HEK293 (cell line): ENCODE data around the gene FYCO1.

Experiments used
- CTCF ChIA-PET: fragments of 350-600 bp; formaldehyde crosslinking; extraction: SDS; loops from one replicate; lab custom pipeline; 2021; ENCODE audit warnings: antibody characterized with exemption; lab: Yijun Ruan, JAX
- POLR2A ChIA-PET: fragments of 300-600 bp; formaldehyde crosslinking; extraction: SDS; loops from one replicate; lab custom pipeline; 2020; ENCODE audit warnings: antibody characterized with exemption, inconsistent platforms; lab: Yijun Ruan, JAX
- H3K27ac ChIP-seq: fragments of 200-500 bp; sonication (Bioruptor generic); 2 replicates; pipeline ENCODE4 v1.5.1; 2014; ENCODE audit warnings: low read depth, low read length, control low read depth, inconsistent platforms; ENCODE audit errors: extremely low read depth
- H3K36me3 ChIP-seq, 2 experiments: fragments of 200-500 bp in 1 of 2; sonication (Bioruptor generic) in 1 of 2; 1 replicate in 1 of 2; 2 replicates in 1 of 2; pipeline ENCODE4 v1.5.1; 2014 to 2017; ENCODE audit warnings: inconsistent platforms in 2 of 2, low read length in 2 of 2; ENCODE audit not compliant: control insufficient read depth in 2 of 2, insufficient read depth in 1 of 2
- H3K4me1 ChIP-seq: fragments of 200-500 bp; sonication (Bioruptor generic); 2 replicates; pipeline ENCODE4 v1.5.1; 2014; ENCODE audit warnings: mild to moderate bottlenecking, low read length, inconsistent platforms; ENCODE audit not compliant: control insufficient read depth, insufficient read depth
- H3K4me3 ChIP-seq: 2 replicates; pipeline ENCODE4 v1.5.1; 2011; ENCODE audit warnings: low read depth, mild to moderate bottlenecking, control low read depth, low read length, moderate library complexity
- H3K9me3 ChIP-seq: fragments of 200-500 bp; sonication (Bioruptor generic); 2 replicates; pipeline ENCODE4 v1.5.1; 2014; ENCODE audit warnings: low read depth, low read length, inconsistent platforms; ENCODE audit not compliant: control insufficient read depth, insufficient read depth
- FEZF1 ChIP-seq: fragments of 450-650 bp; formaldehyde crosslinking; IDR thresholded peaks from 2 replicates; pipeline ENCODE4 v1.5.1; 2016; ENCODE audit warnings: missing biosample characterization, missing genetic modification characterization
- KLF16 ChIP-seq: fragments of 450-650 bp; formaldehyde crosslinking; IDR thresholded peaks from 2 replicates; pipeline ENCODE4 v1.5.1; 2017; ENCODE audit warnings: missing biosample characterization, missing genetic modification characterization
- KLF7 ChIP-seq: fragments of 450-650 bp; formaldehyde crosslinking; IDR thresholded peaks from 2 replicates; pipeline ENCODE4 v1.5.1; 2016; ENCODE audit warnings: missing biosample characterization, missing genetic modification characterization, borderline replicate concordance
- PRDM10 ChIP-seq: fragments of 450-650 bp; formaldehyde crosslinking; IDR thresholded peaks from 2 replicates; pipeline ENCODE4 v1.5.1; 2016; ENCODE audit warnings: missing biosample characterization, missing genetic modification characterization
- PRDM2 ChIP-seq: fragments of 450-650 bp; formaldehyde crosslinking; IDR thresholded peaks from 2 replicates; pipeline ENCODE4 v1.5.1; 2016; ENCODE audit warnings: missing biosample characterization, missing genetic modification characterization, borderline replicate concordance
- ZBTB17 ChIP-seq: fragments of 450-650 bp; formaldehyde crosslinking; IDR thresholded peaks from 2 replicates; pipeline ENCODE4 v1.5.1; 2016; ENCODE audit warnings: missing biosample characterization, missing genetic modification characterization
- ZNF146 ChIP-seq: fragments of 450-650 bp; formaldehyde crosslinking; IDR thresholded peaks from 2 replicates; pipeline ENCODE4 v1.5.1; 2016; ENCODE audit warnings: missing biosample characterization, missing genetic modification characterization
- ZNF148 ChIP-seq: fragments of 450-650 bp; formaldehyde crosslinking; IDR thresholded peaks from 2 replicates; pipeline ENCODE4 v1.5.0; 2017; ENCODE audit warnings: missing biosample characterization, missing genetic modification characterization, borderline replicate concordance
- ZNF19 ChIP-seq: fragments of 450-650 bp; formaldehyde crosslinking; IDR thresholded peaks from 2 replicates; pipeline ENCODE4; 2016; ENCODE audit warnings: missing biosample characterization, missing genetic modification characterization, low read depth
- ZNF341 ChIP-seq: fragments of 450-650 bp; formaldehyde crosslinking; IDR thresholded peaks from 2 replicates; pipeline ENCODE4; 2016; ENCODE audit warnings: low read depth, missing biosample characterization, missing genetic modification characterization
- ZNF391 ChIP-seq: fragments of 450-650 bp; formaldehyde crosslinking; IDR thresholded peaks from 2 replicates; pipeline ENCODE4 v1.5.1; 2016; ENCODE audit warnings: low read depth, missing biosample characterization, missing genetic modification characterization, borderline replicate concordance
- ZNF488 ChIP-seq: fragments of 450-650 bp; formaldehyde crosslinking; IDR thresholded peaks from 2 replicates; pipeline ENCODE4 v1.5.1; 2016; ENCODE audit warnings: missing biosample characterization, missing genetic modification characterization
- ZNF514 ChIP-seq: fragments of 450-650 bp; formaldehyde crosslinking; IDR thresholded peaks from 2 replicates; pipeline ENCODE4 v1.5.1; 2016; ENCODE audit warnings: missing biosample characterization, missing genetic modification characterization
- ZNF558 ChIP-seq: fragments of 450-650 bp; formaldehyde crosslinking; IDR thresholded peaks from 2 replicates; pipeline ENCODE4 v1.5.1; 2016; ENCODE audit warnings: missing biosample characterization, missing genetic modification characterization
- ZNF600 ChIP-seq: fragments of 450-650 bp; formaldehyde crosslinking; IDR thresholded peaks from 2 replicates; pipeline ENCODE4 v1.5.1; 2016; ENCODE audit warnings: missing biosample characterization, missing genetic modification characterization
- ZNF654 ChIP-seq: fragments of 450-650 bp; formaldehyde crosslinking; IDR thresholded peaks from 2 replicates; pipeline ENCODE4 v1.5.1; 2016; ENCODE audit warnings: low read depth, missing biosample characterization, missing genetic modification characterization
- ZNF660 ChIP-seq: fragments of 450-650 bp; IDR thresholded peaks from 2 replicates; pipeline ENCODE4 v1.5.1; 2018; ENCODE audit warnings: missing biosample characterization, mild to moderate bottlenecking, missing genetic modification characterization
- ZNF670 ChIP-seq: fragments of 450-650 bp; formaldehyde crosslinking; IDR thresholded peaks from 2 replicates; pipeline ENCODE4 v1.5.1; 2016; ENCODE audit warnings: missing biosample characterization, missing genetic modification characterization, low read depth
- ZNF792 ChIP-seq: fragments of 450-650 bp; formaldehyde crosslinking; IDR thresholded peaks from 2 replicates; pipeline ENCODE4 v1.5.1; 2016; ENCODE audit warnings: missing biosample characterization, missing genetic modification characterization

The FYCO1 gene

GRCh38 chr3:45894015-45894414 lies 101.6 kb downstream of the FYCO1 start:
- no peak for TF ChIP-seq ZNF341
- no peak for TF ChIP-seq ZNF488 (tag by site-specific recombination)
- TF ChIP-seq KLF7 (tag by site-specific recombination): no peak
- TF ChIP-seq ZNF792 (tag by site-specific recombination): no peak
- Histone ChIP-seq H3K4me3 (no peak overlapping the region), H3K36me3 (no peaks in the 10 kb centered on the region), H3K27ac (no peak overlapping the region), H3K9me3 (no peaks in the 10 kb centered on the region), H3K4me1 (no peaks in the 10 kb centered on the region)
- ChIA-PET CTCF (no interaction called here), POLR2A (no interaction called here)

- no peaks in the 10 kb centered on the region for H3K9me3 ChIP-seq
- no peak overlapping the region for H3K4me3 ChIP-seq
- CTCF ChIA-PET: no interaction called here
- no peaks in the 10 kb centered on the region for H3K36me3 ChIP-seq
- H3K4me1 ChIP-seq: no peaks in the 10 kb centered on the region
- TF ChIP-seq ZNF146 (tag by site-specific recombination) (peak; percentile 87), ZNF391 (no peak), ZNF600 (no peak), ZNF654 (tag by site-specific recombination) (no peak)
- POLR2A ChIA-PET: no interaction called here
- H3K27ac ChIP-seq: no peak overlapping the region
These were observed 103.5 kb downstream of the FYCO1 start for GRCh38 chr3:45892161-45892560.

- H3K27ac ChIP-seq: no peak overlapping the region
- no peaks in the 10 kb centered on the region for H3K9me3 ChIP-seq
- no peaks in the 10 kb centered on the region for H3K36me3 ChIP-seq
- ChIA-PET POLR2A (no interaction called here), CTCF (no interaction called here)
- H3K4me3 ChIP-seq: no peak overlapping the region
- H3K4me1 ChIP-seq: no peaks in the 10 kb centered on the region
- TF ChIP-seq ZNF148 (tag by site-specific recombination) (no peak), ZNF19 (tag by site-specific recombination) (no peak), FEZF1 (tag by site-specific recombination) (no peak), PRDM2 (no peak), ZNF514 (tag by site-specific recombination) (no peak), ZNF660 (tag by site-specific recombination) (peak; percentile 26; the same call in 1 of the 2 replicates), KLF16 (tag by site-specific recombination) (no peak), ZNF670 (tag by site-specific recombination) (no peak), ZNF558 (no peak), ZBTB17 (peak; percentile 26; the same call in 1 of the 2 replicates), PRDM10 (no peak)
These were observed 105.2 kb downstream of the FYCO1 start for GRCh38 chr3:45890405-45890804.
